Measurements from ENCODE around the gene STARD10. TPM values are rescaled to one million over a fixed set of nuclear protein-coding genes. Genes with fewer than 3 reads are reported as not detected.

Gene STARD10
- total RNA-seq, 3 donors from 2014 or later, result 177 to 472 (median 306) TPM

DNA sequence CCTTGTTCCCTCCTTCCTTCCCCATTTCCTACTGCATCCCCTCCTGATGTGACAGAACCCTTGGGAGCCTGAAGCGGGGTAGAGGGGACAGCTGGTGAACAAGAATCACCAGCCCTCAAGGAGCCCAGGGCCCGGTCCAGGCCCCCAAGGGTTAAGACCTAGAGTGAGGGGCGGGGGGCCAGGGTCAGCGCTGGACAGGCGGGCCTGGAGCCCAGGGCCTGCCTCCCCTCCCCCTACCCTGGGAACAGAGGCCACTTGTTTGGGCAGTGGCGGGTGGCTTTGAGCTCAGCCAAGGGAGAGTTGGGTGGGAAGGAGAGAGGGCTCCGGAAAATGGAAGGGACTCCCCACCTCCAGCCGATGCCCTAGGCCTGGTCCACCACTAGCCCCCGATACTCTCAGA lies 43.8 kb downstream of the STARD10 start:
- Histone ChIP-seq H3K4me3 (no peak overlapping the region), H3K9me3 (no peaks in the 10 kb centered on the region), H3K4me1 (ENCODE audit: low read depth) (peaks cover 12% of the 10 kb centered on the region), H3K36me3 (ENCODE audit: low read depth) (no peaks in the 10 kb centered on the region)
- intact Hi-C loops (cut with DNase I, micrococcal nuclease), result no loop called here
- ATAC-seq (no peak), DNase-seq (peak in 1 of 3 donors; percentile 47)
- TF ChIP-seq CTCF (IDR thresholded peaks at IDR 0.05), result no peak

- intact Hi-C loops (cut with DNase I, micrococcal nuclease), result no loop called here
- no peak for TF ChIP-seq CTCF (IDR thresholded peaks at IDR 0.05)
- no peak overlapping the region for H3K4me3 ChIP-seq
- DNase-seq (peak in 1 of 3 donors; percentile 32), ATAC-seq (no peak)
- peaks cover 11% of the 10 kb centered on the region for H3K4me1 ChIP-seq (ENCODE audit: low read depth)
- no peaks in the 10 kb centered on the region for H3K36me3 ChIP-seq (ENCODE audit: low read depth)
- no peaks in the 10 kb centered on the region for H3K9me3 ChIP-seq
Measured at GRCh38 chr11:72747289-72747855, 46.5 kb downstream of the STARD10 start.

GRCh38 chr11:72746821-72747220 lies 47.0 kb downstream of the STARD10 start:
- no peak for TF ChIP-seq CTCF (IDR thresholded peaks at IDR 0.05)
- no peaks in the 10 kb centered on the region for H3K36me3 ChIP-seq (ENCODE audit: low read depth)
- DNase-seq (peak in 1 of 3 donors; percentile 25), ATAC-seq (no peak)
- intact Hi-C loops (cut with DNase I, micrococcal nuclease), result no loop called here
- H3K4me3 ChIP-seq, result no peak overlapping the region
- no peaks in the 10 kb centered on the region for H3K9me3 ChIP-seq
- peaks cover 17% of the 10 kb centered on the region for H3K4me1 ChIP-seq (ENCODE audit: low read depth)

DNA sequence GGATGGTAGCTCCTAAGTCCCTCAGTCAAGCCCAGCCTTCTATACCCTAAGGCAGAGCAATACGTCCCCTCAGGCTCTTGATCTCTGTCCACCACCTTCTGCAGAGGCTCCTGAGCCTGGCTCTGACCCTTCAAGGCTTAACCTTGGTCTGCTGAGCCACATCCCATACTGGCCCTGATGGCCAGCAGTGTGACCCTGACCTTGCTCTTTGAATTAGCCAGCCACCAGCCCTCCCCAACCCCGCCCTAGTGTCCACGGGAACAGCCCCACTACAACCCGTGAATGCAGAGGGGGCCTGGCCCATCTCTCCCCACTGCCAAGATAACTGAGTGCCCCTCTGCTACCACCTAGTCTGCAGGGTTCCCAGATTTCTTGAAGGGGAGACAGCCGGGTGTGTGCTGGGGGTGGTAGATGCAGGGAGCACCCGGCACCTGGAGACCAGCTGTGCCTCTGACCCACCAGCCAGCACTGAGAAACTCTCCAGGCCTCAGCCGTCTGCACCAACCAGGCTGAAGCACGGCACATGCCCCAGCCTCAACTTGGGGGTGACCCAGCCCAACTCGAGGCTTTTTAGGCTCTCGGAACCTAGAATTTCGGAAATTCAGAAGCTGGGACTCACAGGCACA lies 47.8 kb downstream of the STARD10 start:
- ATAC-seq (no peak), DNase-seq (peak in 1 of 3 donors; percentile 43)
- Histone ChIP-seq H3K9me3 (no peaks in the 10 kb centered on the region), H3K4me1 (ENCODE audit: low read depth) (peaks cover 18% of the 10 kb centered on the region), H3K36me3 (ENCODE audit: low read depth) (no peaks in the 10 kb centered on the region), H3K4me3 (no peak overlapping the region)
- TF ChIP-seq CTCF (IDR thresholded peaks at IDR 0.05), result no peak
- intact Hi-C loops (cut with DNase I, micrococcal nuclease), result no loop called here

DNA sequence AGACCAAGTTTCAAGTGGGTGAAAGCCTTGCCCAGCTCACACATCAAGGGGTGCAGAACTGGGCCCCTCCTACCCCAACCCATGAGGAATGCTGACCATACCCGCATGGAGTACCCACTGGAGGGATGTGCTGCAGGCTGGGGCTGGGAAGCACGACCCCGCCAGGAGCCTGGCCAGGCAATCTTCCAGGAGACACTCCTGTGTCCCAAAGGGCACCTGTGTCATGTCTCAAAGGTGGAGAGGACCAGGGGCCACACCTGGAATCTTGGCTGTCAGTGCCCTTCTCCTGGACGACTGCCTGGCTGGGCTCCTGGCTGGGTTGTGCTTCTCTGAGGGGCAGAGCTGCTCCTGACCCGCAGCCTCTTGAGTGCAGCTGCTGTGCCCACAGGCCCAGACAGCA lies 48.3 kb downstream of the STARD10 start:
- no peak overlapping the region for H3K4me3 ChIP-seq
- peaks cover 16% of the 10 kb centered on the region for H3K4me1 ChIP-seq (ENCODE audit: low read depth)
- DNase-seq (peak in 1 of 3 donors; percentile 33), ATAC-seq (no peak)
- H3K9me3 ChIP-seq, result no peaks in the 10 kb centered on the region
- no peak for TF ChIP-seq CTCF (IDR thresholded peaks at IDR 0.05)
- intact Hi-C loops (cut with DNase I, micrococcal nuclease), result no loop called here
- no peaks in the 10 kb centered on the region for H3K36me3 ChIP-seq (ENCODE audit: low read depth)
